Natural killer cell (primary cell): ENCODE data around the gene KCNK18. TPM values are rescaled to one million over a fixed set of nuclear protein-coding genes. Genes with fewer than 3 reads are reported as not detected.

Source experiments
- ATAC-seq, 3 donors: fragments of 150-1000 bp in 2 of 3; fragments of 200-7000 bp in 1 of 3; cut with Tn5 transposase; 1 replicate in 1 of 3; 2 replicates in 2 of 3; pipeline ENCODE4 v1.10.0; 2021; ENCODE audit warnings: mild to moderate bottlenecking in 2 of 3, moderate library complexity in 2 of 3
- DNase-seq, 2 donors: peaks; one replicate each; pipeline versions ENCODE4 v3.0.0 to v3.0.0-alpha.2; 2013 to 2021; ENCODE audit warnings: mixed read lengths in 1 of 2
- H3K27ac ChIP-seq: one replicate; pipeline ENCODE4 v1.5.1; 2013; ENCODE audit warnings: mild to moderate bottlenecking, low read length
- H3K27me3 ChIP-seq: one replicate; pipeline ENCODE4 v1.6.1; 2013; ENCODE audit warnings: low read length; ENCODE audit not compliant: control insufficient read depth, insufficient read depth
- H3K36me3 ChIP-seq: one replicate; pipeline ENCODE4 v1.6.1; 2013; ENCODE audit warnings: low read length; ENCODE audit not compliant: control insufficient read depth, insufficient read depth
- H3K4me1 ChIP-seq: one replicate; pipeline ENCODE4 v1.6.1; 2013; ENCODE audit warnings: low read length; ENCODE audit not compliant: control insufficient read depth, insufficient read depth
- H3K4me3 ChIP-seq: one replicate; pipeline ENCODE4 v1.5.1; 2013; ENCODE audit warnings: low read length
- H3K9me3 ChIP-seq: one replicate; pipeline ENCODE4 v1.6.1; 2013; ENCODE audit warnings: low read length; ENCODE audit not compliant: control insufficient read depth, insufficient read depth
- H3K27ac Mint-ChIP-seq, 2 donors: one replicate each; pipeline ENCODE4 v1.8.0; 2022; ENCODE audit warnings: mild to moderate bottlenecking in 2 of 2, mixed read lengths in 2 of 2, moderate library complexity in 1 of 2
- H3K27me3 Mint-ChIP-seq, 2 donors: one replicate each; pipeline ENCODE4 v1.8.0; 2022; ENCODE audit warnings: low read depth in 2 of 2, mixed read lengths in 2 of 2
- H3K36me3 Mint-ChIP-seq: one replicate; pipeline ENCODE4 v1.8.0; 2022; ENCODE audit warnings: mixed read lengths
- H3K4me1 Mint-ChIP-seq, 2 donors: one replicate each; pipeline ENCODE4 v1.8.0; 2022; ENCODE audit warnings: mixed read lengths in 2 of 2
- H3K4me3 Mint-ChIP-seq: one replicate; pipeline ENCODE4 v1.8.0; 2022; ENCODE audit warnings: mild to moderate bottlenecking, moderate library complexity, mixed read lengths
- H3K9me3 Mint-ChIP-seq, 2 donors: one replicate each; pipeline ENCODE4 v1.8.0; 2022; ENCODE audit warnings: mixed read lengths in 2 of 2
- CTCF ChIP-seq: fragments of 200-600 bp; IDR thresholded peaks from one replicate; pipeline ENCODE4 v1.8.0; 2022; ENCODE audit warnings: antibody characterized with exemption
- WGBS: methylation state at CpG from one replicate; pipeline ENCODE4 v1.1.7; 2013; ENCODE audit warnings: missing lambda C conversion rate; ENCODE audit not compliant: insufficient coverage; 5-methylcytosine and 5-hydroxymethylcytosine counted together
- intact Hi-C: fragments of 100-400 bp; cut with micrococcal nuclease; formaldehyde crosslinking; loops from one replicate; pipeline ENCODE4 v1.14.2; 2022
- total RNA-seq, 4 donors: library from RNA; stranded (reverse); fragments of 120-200 nt in 1 of 4; gene quantifications; one replicate each; pipeline versions ENCODE4 v1.2.3 to v1.2.4, GENCODE V29; 2013 to 2022

KCNK18 gene
- total RNA-seq, 3 donors from 2014 or later (not counting 1 experiment from before 2014, with no cell fraction given), result not detected

GRCh38 chr10:117255835-117256460 is 58.7 kb downstream of the KCNK18 start:
- Histone ChIP-seq H3K4me3 (no peak overlapping the region), H3K4me1 (no peaks in the 10 kb centered on the region), H3K9me3 (no peaks in the 10 kb centered on the region), H3K27me3 (no peaks in the 10 kb centered on the region), H3K36me3 (no peaks in the 10 kb centered on the region), H3K27ac (no peak overlapping the region)
- Mint-ChIP-seq H3K27me3 (peaks cover 15 to 29% of the 10 kb centered on the region in 2 donors), H3K9me3 (no peaks in the 10 kb centered on the region), H3K4me3 (no peak overlapping the region), H3K36me3 (no peaks in the 10 kb centered on the region), H3K27ac (no peak overlapping the region), H3K4me1 (peaks cover 6 to 15% of the 10 kb centered on the region in 2 donors)
- no peak for TF ChIP-seq CTCF
- intact Hi-C loops, result no loop called here
- no peak for ATAC-seq
- WGBS, result 89% methylated on average over 9 of the region's 9 CpGs
- no peak for DNase-seq

GRCh38 chr10:117256910-117257309 is 59.6 kb downstream of the KCNK18 start:
- Mint-ChIP-seq H3K36me3 (no peaks in the 10 kb centered on the region), H3K4me1 (peaks cover 6 to 15% of the 10 kb centered on the region in 2 donors)

DNA sequence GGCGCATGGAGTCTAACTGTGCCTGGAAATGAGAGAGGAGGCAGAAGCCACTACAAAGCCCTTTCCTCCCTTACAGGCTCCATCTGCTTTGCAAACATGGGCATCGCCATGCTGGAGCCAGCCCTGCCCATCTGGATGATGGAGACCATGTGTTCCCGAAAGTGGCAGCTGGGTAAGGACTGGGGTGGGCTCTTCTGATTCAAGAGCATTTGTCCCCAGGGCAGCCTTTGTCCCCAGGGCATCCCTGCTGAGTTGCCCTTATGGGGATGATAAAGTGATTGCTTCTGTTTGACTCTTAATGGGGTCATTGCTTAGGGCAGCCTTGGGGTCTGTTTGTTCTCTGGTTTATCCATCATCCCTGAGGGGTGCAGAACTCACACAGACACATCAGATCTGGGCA is 60.4 kb downstream of the KCNK18 start:
- intact Hi-C loops, result no loop called here
- no peak for ATAC-seq
- no peak for DNase-seq

More at GRCh38 chr10:117256910-117257309, 59.6 kb downstream of the KCNK18 start:
- no peaks in the 10 kb centered on the region for H3K36me3 ChIP-seq
- no peak for ATAC-seq
- no peak overlapping the region for H3K27ac Mint-ChIP-seq
- no peaks in the 10 kb centered on the region for H3K9me3 Mint-ChIP-seq
- no peaks in the 10 kb centered on the region for H3K4me1 ChIP-seq
- 85% methylated on average over 10 of the region's 10 CpGs for whole genome bisulfite sequencing
- intact Hi-C loops, result no loop called here
- DNase-seq, result no peak
- no peak overlapping the region for H3K27ac ChIP-seq
- no peak overlapping the region for H3K4me3 ChIP-seq
- no peak for TF ChIP-seq CTCF
- no peaks in the 10 kb centered on the region for H3K9me3 ChIP-seq
- no peak overlapping the region for H3K4me3 Mint-ChIP-seq
- peaks cover 15 to 21% of the 10 kb centered on the region in 2 donors for H3K27me3 Mint-ChIP-seq
- H3K27me3 ChIP-seq, result no peaks in the 10 kb centered on the region

More for the DNA sequence above, 60.4 kb downstream of the KCNK18 start:
- H3K4me1 Mint-ChIP-seq, result peaks cover 6 to 15% of the 10 kb centered on the region in 2 donors
- H3K27ac Mint-ChIP-seq, result no peak overlapping the region
- no peaks in the 10 kb centered on the region for H3K9me3 Mint-ChIP-seq
- H3K27ac ChIP-seq, result no peak overlapping the region
- no peaks in the 10 kb centered on the region for H3K4me1 ChIP-seq
- no peaks in the 10 kb centered on the region for H3K36me3 Mint-ChIP-seq
- WGBS, result 98% methylated on average over 3 of the region's 3 CpGs
- no peaks in the 10 kb centered on the region for H3K9me3 ChIP-seq
- no peaks in the 10 kb centered on the region for H3K27me3 ChIP-seq
- no peak overlapping the region for H3K4me3 ChIP-seq
- no peaks in the 10 kb centered on the region for H3K36me3 ChIP-seq
- H3K4me3 Mint-ChIP-seq, result no peak overlapping the region
- H3K27me3 Mint-ChIP-seq, result peaks cover 15 to 21% of the 10 kb centered on the region in 2 donors
- TF ChIP-seq CTCF, result no peak
